GM12878 (cell line): ENCODE data around the gene NHLRC3.

Experiments
- CBFB ChIP-seq: IDR thresholded peaks from 2 replicates; pipeline ENCODE4 v1.6.1; 2016; ENCODE audit warnings: antibody characterized with exemption, low read depth
- CTCF ChIP-seq, 3 experiments: IDR thresholded peaks in 2 of 3; conservative IDR thresholded peaks in 1 of 3; 2 replicates each; pipeline ENCODE4 v1.5.1; 2011; ENCODE audit warnings: low read depth in 3 of 3, low read length in 3 of 3, mild to moderate bottlenecking in 3 of 3, control low read depth in 2 of 3, moderate library complexity in 2 of 3, inconsistent platforms in 1 of 3, mixed read lengths in 1 of 3; ENCODE audit not compliant: control insufficient read depth in 2 of 3, insufficient read depth in 1 of 3; ENCODE audit errors: extremely low read depth in 1 of 3
- GATAD2B ChIP-seq: fragments of 450-650 bp; conservative IDR thresholded peaks from 2 replicates; pipeline ENCODE4 v1.6.1; 2017; ENCODE audit warnings: low read depth, mild to moderate bottlenecking, moderate library complexity
- NFXL1 ChIP-seq: fragments of 450-650 bp; IDR thresholded peaks from 2 replicates; pipeline ENCODE4 v1.6.1; 2017; ENCODE audit warnings: antibody characterized with exemption, mild to moderate bottlenecking, borderline replicate concordance
- POLR2A ChIP-seq: IDR thresholded peaks from 2 replicates; pipeline ENCODE4 v1.6.1; 2011; ENCODE audit warnings: low read depth, mild to moderate bottlenecking, low read length
- PRDM15 ChIP-seq: fragments of 450-650 bp; formaldehyde crosslinking; IDR thresholded peaks from 2 replicates; pipeline ENCODE4 v1.4.0; 2020; ENCODE audit warnings: mild to moderate bottlenecking, moderate library complexity
- RAD21 ChIP-seq: IDR thresholded peaks from 2 replicates; pipeline ENCODE4 v1.6.1; 2011; ENCODE audit warnings: mild to moderate bottlenecking, low read depth, low read length, moderate library complexity; ENCODE audit not compliant: insufficient read depth
- RB1 ChIP-seq: fragments of 450-650 bp; formaldehyde crosslinking; IDR thresholded peaks from 2 replicates; pipeline ENCODE4 v1.6.1; 2017; ENCODE audit warnings: mild to moderate bottlenecking, borderline replicate concordance
- SPI1 ChIP-seq: IDR thresholded peaks from 2 replicates; pipeline ENCODE4 v1.6.1; 2011; ENCODE audit warnings: low read depth, mild to moderate bottlenecking, low read length, moderate library complexity, borderline replicate concordance; ENCODE audit not compliant: insufficient read depth
- USF2 ChIP-seq: IDR thresholded peaks from 2 replicates; pipeline ENCODE4 v1.6.1; 2011; ENCODE audit warnings: low read depth, low read length, improper control_type of control experiment, borderline replicate concordance
- ZNF24 ChIP-seq: fragments of 450-650 bp; IDR thresholded peaks from 2 replicates; pipeline ENCODE4 v1.6.1; 2017; ENCODE audit warnings: antibody characterized with exemption, mild to moderate bottlenecking
- ZNF274 ChIP-seq: IDR thresholded peaks from one replicate; pipeline ENCODE4 v1.8.0; 2011; ENCODE audit not compliant: insufficient read length, insufficient read depth

GRCh38 chr13:39013462-39013861 is 24.8 kb upstream of the NHLRC3 start:
- TF ChIP-seq CBFB (no peak), SPI1 (no peak), PRDM15 (CRISPR knock-in tag) (no peak), USF2 (no peak), ZNF24 (no peak), CTCF (IDR thresholded peaks at IDR 0.05 in 2 of 3, conservative IDR thresholded peaks at IDR 0.05 in 1 of 3; ENCODE audit: control insufficient read depth in 2 of 3, extremely low read depth in 1 of 3, insufficient read depth in 1 of 3, low read depth in 3 of 3, low read length in 3 of 3) (no peak), GATAD2B (no peak), POLR2A (no peak), ZNF274 (no peak), NFXL1 (no peak), RB1 (no peak), RAD21 (no peak)
